K562 (cell line): ENCODE data around the gene DENND6A. TPM values are rescaled to one million over a fixed set of nuclear protein-coding genes. Genes with fewer than 3 reads are reported as not detected.

Experiments
- ATAC-seq: fragments of 200-7000 bp; cut with Tn5 transposase; 3 replicates; pipeline ENCODE4 v1.9.1; 2020; ENCODE audit warnings: moderate library complexity
- BruUV-seq: library from RNA; stranded (reverse); fragments of 400-500 nt; replicated peaks from 2 replicates; lab custom pipeline; 2021; lab: Mats Ljungman, UMichigan
- CTCF ChIA-PET: fragments of 300-600 bp; formaldehyde crosslinking; extraction: SDS; loops from one replicate; lab custom pipeline; 2021; ENCODE audit warnings: low intra/inter-chr PET ratio; lab: Yijun Ruan, JAX
- POLR2A ChIA-PET: fragments of 300-600, 350-650 bp; sonication (Branson Sonifier 250); formaldehyde crosslinking; extraction: SDS; loops from one replicate; lab custom pipeline; 2021; ENCODE audit warnings: antibody characterized with exemption, inconsistent platforms; lab: Yijun Ruan, JAX
- DNase-seq, 4 experiments: peaks; one replicate each; pipeline versions ENCODE4 v3.0.0 to v3.0.0-alpha.2; 2011 to 2018; ENCODE audit warnings: low spot score in 3 of 4, mixed read lengths in 3 of 4; ENCODE audit errors: extremely low read depth in 1 of 4
- FAIRE-seq: peaks from 2 replicates; lab custom pipeline; 2011; peaks lifted over from hg19 to GRCh38; lab: Jason Lieb, UNC
- H2AFZ ChIP-seq: 2 replicates; pipeline ENCODE4 v1.6.0; 2011; ENCODE audit warnings: low read depth, low read length, control low read depth, inconsistent platforms
- H3K27ac ChIP-seq: fragments of 200-600 bp; 3 replicates; pipeline ENCODE4 v1.8.0; 2011; ENCODE audit warnings: low read depth, mild to moderate bottlenecking, control low read depth, inconsistent platforms, low read length, moderate library complexity, mixed read lengths; ENCODE audit errors: extremely low read depth
- H3K27me3 ChIP-seq, 2 experiments: fragments of 300-600 bp in 1 of 2; 2 replicates in 1 of 2; 3 replicates in 1 of 2; pipeline versions ENCODE4 v1.6.0 to v1.8.0; 2011; ENCODE audit warnings: inconsistent platforms in 2 of 2, low read length in 2 of 2, mild to moderate bottlenecking in 1 of 2, mixed read lengths in 1 of 2, moderate library complexity in 1 of 2; ENCODE audit not compliant: control insufficient read depth in 2 of 2, insufficient read depth in 2 of 2
- H3K36me3 ChIP-seq: fragments of 300-600 bp; 3 replicates; pipeline ENCODE4 v1.8.0; 2011; ENCODE audit warnings: mild to moderate bottlenecking, low read length, inconsistent platforms; ENCODE audit not compliant: control insufficient read depth, insufficient read depth
- H3K4me1 ChIP-seq, 2 experiments: fragments of 200-600 bp in 1 of 2; replicated peaks in 1 of 2; 2 replicates in 1 of 2; 3 replicates in 1 of 2; pipeline versions ENCODE4 v1.5.1 to v1.8.0; 2011; ENCODE audit warnings: inconsistent platforms in 2 of 2, low read length in 2 of 2, mild to moderate bottlenecking in 1 of 2, mixed read lengths in 1 of 2, moderate library complexity in 1 of 2; ENCODE audit not compliant: control insufficient read depth in 2 of 2, insufficient read depth in 2 of 2
- H3K4me2 ChIP-seq: 2 replicates; pipeline ENCODE4 v1.6.1; 2011; ENCODE audit warnings: low read length, control low read depth, inconsistent platforms, mixed read lengths; ENCODE audit not compliant: insufficient read depth
- H3K4me3 ChIP-seq: fragments of 200-600 bp; sonication (generic), shearing (Covaris generic); 2 replicates; pipeline ENCODE4 v1.5.1; 2016; ENCODE audit warnings: control low read depth, inconsistent platforms
- H3K79me2 ChIP-seq: fragments of 200-600 bp; 3 replicates; pipeline ENCODE4 v1.8.0; 2011; ENCODE audit warnings: low read length, inconsistent platforms; ENCODE audit not compliant: control insufficient read depth, insufficient read depth
- H3K9ac ChIP-seq, 2 experiments: 2 replicates each; pipeline versions ENCODE4 v1.6.0 to v1.6.1; 2011; ENCODE audit warnings: low read depth in 2 of 2, low read length in 2 of 2, control low read depth in 1 of 2, inconsistent platforms in 1 of 2, mild to moderate bottlenecking in 1 of 2, mixed read lengths in 1 of 2; ENCODE audit not compliant: insufficient read depth in 1 of 2
- H3K9me1 ChIP-seq: one replicate; pipeline ENCODE4 v1.6.0; 2011; ENCODE audit warnings: inconsistent platforms, mild to moderate bottlenecking, low read length, moderate library complexity; ENCODE audit not compliant: control insufficient read depth, insufficient read depth
- H3K9me3 ChIP-seq: replicated peaks from 2 replicates; pipeline ENCODE4 v1.5.1; 2011; ENCODE audit warnings: low read depth, low read length, inconsistent platforms; ENCODE audit not compliant: control insufficient read depth, insufficient read depth
- H4K20me1 ChIP-seq: replicated peaks from 2 replicates; pipeline ENCODE4 v1.6.1; 2011; ENCODE audit warnings: low read length, inconsistent platforms, mixed read lengths; ENCODE audit not compliant: control insufficient read depth, insufficient read depth
- BCOR ChIP-seq: fragments of 450-650 bp; IDR thresholded peaks from 2 replicates; pipeline ENCODE4 v1.6.1; 2016
- CTCF ChIP-seq, 3 experiments: IDR thresholded peaks in 2 of 3; conservative IDR thresholded peaks in 1 of 3; 2 replicates each; pipeline ENCODE4 v1.5.1; 2011 to 2012; ENCODE audit warnings: low read length in 3 of 3, mild to moderate bottlenecking in 3 of 3, control low read depth in 2 of 3, improper control_type of control experiment in 1 of 3, inconsistent platforms in 1 of 3, low read depth in 1 of 3, mixed read lengths in 1 of 3, moderate library complexity in 1 of 3; ENCODE audit not compliant: insufficient read depth in 2 of 3
- DNMT1 ChIP-seq: fragments of 450-650 bp; IDR thresholded peaks from 2 replicates; pipeline ENCODE4 v1.6.1; 2016; ENCODE audit warnings: antibody characterized with exemption, mild to moderate bottlenecking
- EZH2 ChIP-seq: IDR thresholded peaks from 2 replicates; pipeline ENCODE4 v1.6.1; 2012; ENCODE audit warnings: low read depth, mild to moderate bottlenecking, inconsistent platforms, low read length, borderline replicate concordance
- GABPA ChIP-seq: fragments of 200-800 bp; sonication (Bioruptor generic); conservative IDR thresholded peaks from 2 replicates; pipeline ENCODE4 v1.6.1; 2016; ENCODE audit warnings: low read depth, missing genetic modification characterization, missing compliant biosample characterization
- HDAC1 ChIP-seq, 2 experiments: fragments of 450-650 bp; IDR thresholded peaks; 2 replicates each; pipeline ENCODE4 v1.6.1; 2016 to 2017; ENCODE audit warnings: inconsistent platforms in 1 of 2, mild to moderate bottlenecking in 1 of 2, moderate library complexity in 1 of 2
- KLF13 ChIP-seq: fragments of 450-650 bp; IDR thresholded peaks from 2 replicates; pipeline ENCODE4 v1.6.1; 2016; ENCODE audit warnings: missing genetic modification characterization, low read depth, mild to moderate bottlenecking, missing compliant biosample characterization, moderate library complexity, borderline replicate concordance
- NR1H2 ChIP-seq: sonication (generic); formaldehyde crosslinking; IDR thresholded peaks from 2 replicates; pipeline ENCODE4 v1.4.0; 2020; ENCODE audit warnings: mild to moderate bottlenecking, missing genetic modification reagents
- PRMT5 ChIP-seq: sonication (generic); formaldehyde crosslinking; IDR thresholded peaks from 2 replicates; pipeline ENCODE4 v1.5.0; 2020; ENCODE audit warnings: missing genetic modification reagents
- RBM14 ChIP-seq: fragments of 200-400 bp; formaldehyde crosslinking; IDR thresholded peaks from 2 replicates; pipeline ENCODE4 v1.6.1; 2018; ENCODE audit warnings: low read depth, mild to moderate bottlenecking, low read length, moderate library complexity, borderline replicate concordance; ENCODE audit not compliant: insufficient read depth
- SMAD3 ChIP-seq: fragments of 450-650 bp; formaldehyde crosslinking; conservative IDR thresholded peaks from 2 replicates; pipeline ENCODE4 v1.4.0; 2020; ENCODE audit warnings: mild to moderate bottlenecking
- SMAD4 ChIP-seq: fragments of 250-450 bp; sonication (Bioruptor Pico); conservative IDR thresholded peaks from 2 replicates; pipeline ENCODE4 v1.8.0; 2021; ENCODE audit warnings: inconsistent platforms, mild to moderate bottlenecking, moderate library complexity
- TGIF2 ChIP-seq: sonication (generic); formaldehyde crosslinking; IDR thresholded peaks from 2 replicates; pipeline ENCODE4 v1.8.1; 2022; ENCODE audit warnings: mild to moderate bottlenecking, missing genetic modification reagents, moderate library complexity
- ZNF146 ChIP-seq: IDR thresholded peaks from one replicate; pipeline ENCODE4 v1.6.1; 2018; ENCODE audit warnings: missing compliant biosample characterization; ENCODE audit not compliant: unreplicated experiment
- ZNF354B ChIP-seq: fragments of 250-450 bp; sonication (Bioruptor Pico); IDR thresholded peaks from 2 replicates; pipeline ENCODE4 v1.4.0; 2020
- ZNF57 ChIP-seq: fragments of 450-650 bp; formaldehyde crosslinking; IDR thresholded peaks from 2 replicates; pipeline ENCODE4 v1.4.0; 2020; ENCODE audit warnings: mild to moderate bottlenecking, moderate library complexity
- ZNF589 ChIP-seq: fragments of 200-800 bp; sonication (Bioruptor generic); IDR thresholded peaks from 2 replicates; pipeline ENCODE4 v1.6.1; 2016; ENCODE audit warnings: low read depth, missing genetic modification characterization, missing compliant biosample characterization
- WGBS: fragments of 100-300 bp; shearing (Covaris generic); methylation state at CpG from one replicate; pipeline ENCODE4 v1.1.6; 2016; ENCODE audit warnings: low coverage, mixed read lengths; ENCODE audit not compliant: insufficient coverage; ENCODE audit errors: missing lambda C conversion rate; 5-methylcytosine and 5-hydroxymethylcytosine counted together
- in situ Hi-C: fragments of 300-500 bp; cut with MboI; formaldehyde crosslinking; loops from 4 replicates; pipeline ENCODE4 v1.15.0; 2018; ENCODE audit warnings: inconsistent platforms, mixed read lengths
- intact Hi-C: fragments of 100-400 bp; cut with micrococcal nuclease; formaldehyde crosslinking; loops from 2 replicates; pipeline ENCODE4 v1.14.2; 2022
- polyA plus RNA-seq, 8 experiments: library from polyadenylated mRNA; depleted of rRNA in 4 of 8; stranded (reverse) in 5 of 8; unstranded in 3 of 8; fragments of >200 nt; fragmentation: Nextera tagmentation in 2 of 8; fragmentation: Illumina TruSeq in 1 of 8; extraction: Ambion mirVana in 2 of 8; extraction: Trizol in 1 of 8; gene quantifications; 2 replicates each; pipeline versions ENCODE4 v1.2.1 to v1.2.3, GENCODE V29; 2011 to 2014; ENCODE audit warnings: inconsistent platforms in 1 of 8, missing spikeins in 1 of 8
- total RNA-seq, 7 experiments: library from RNA; depleted of rRNA in 6 of 7; stranded (reverse); fragments of >200 nt in 6 of 7; fragmentation: Illumina TruSeq in 2 of 7; extraction: Trizol in 2 of 7; gene quantifications; 2 replicates each; pipeline versions ENCODE4 v1.2.1 to v1.2.3, GENCODE V29; 2011 to 2021; ENCODE audit warnings: low replicate concordance in 1 of 7

Gene DENND6A
- total and polyA plus RNA-seq, 9 of the 15 experiments (the other 6 are each of a cell fraction or from before 2014, with no cell fraction given), result 1.5 to 12.7 (median 7.1) TPM

GRCh38 chr3:57617739-57618138 lies 75.1 kb downstream of the DENND6A start:
- H3K9me1 ChIP-seq, result no peaks in the 10 kb centered on the region
- H3K9ac ChIP-seq, result no peak overlapping the region
- no peak overlapping the region for H3K27ac ChIP-seq
- 74% methylated on average over 3 of the region's 3 CpGs for WGBS
- ChIA-PET POLR2A (no interaction called here), CTCF (no interaction called here)
- DNase-seq, result no peak
- intact Hi-C loops, result no loop called here
- ATAC-seq, result no peak
- TF ChIP-seq RBM14 (no peak), NR1H2 (CRISPR knock-in tag) (no peak), ZNF354B (CRISPR knock-in tag) (no peak), KLF13 (tag) (no peak), BCOR (0 out of 2 replicates have a peak, but pooled peaks have one; percentile 14), ZNF146 (peak; percentile 36)
- no TSS peak for BruUV-seq
- no peaks in the 10 kb centered on the region for H3K9me3 ChIP-seq
- no peak overlapping the region for H3K4me3 ChIP-seq
- no peaks in the 10 kb centered on the region for H3K36me3 ChIP-seq
- no peak for FAIRE-seq
- no peaks in the 10 kb centered on the region; a peak in 1 of 5 replicates for H3K4me1 ChIP-seq
- no peak overlapping the region for H2AFZ ChIP-seq
- no peaks in the 10 kb centered on the region for H3K79me2 ChIP-seq
- no peaks in the 10 kb centered on the region for H3K27me3 ChIP-seq
- in situ Hi-C loops, result no loop called here
- no peak overlapping the region for H3K4me2 ChIP-seq
- no peaks in the 10 kb centered on the region for H4K20me1 ChIP-seq

GRCh38 chr3:57616233-57616632 lies 76.6 kb downstream of the DENND6A start:
- intact Hi-C loops, result no loop called here
- Histone ChIP-seq H3K27ac (no peak overlapping the region), H3K4me2 (no peak overlapping the region), H3K4me3 (no peak overlapping the region), H4K20me1 (no peaks in the 10 kb centered on the region), H3K27me3 (no peaks in the 10 kb centered on the region), H3K9me1 (no peaks in the 10 kb centered on the region), H3K9ac (no peak overlapping the region; a peak in 1 of 4 replicates), H3K79me2 (no peaks in the 10 kb centered on the region), H2AFZ (no peak overlapping the region), H3K36me3 (no peaks in the 10 kb centered on the region), H3K4me1 (no peaks in the 10 kb centered on the region; a peak in 1 of 5 replicates), H3K9me3 (no peaks in the 10 kb centered on the region)
- ATAC-seq, result no peak
- no peak for FAIRE-seq
- BruUV-seq, result no TSS peak
- 36% methylated on average over 1 of the region's 3 CpGs for WGBS
- in situ Hi-C loops, result no loop called here
- ChIA-PET CTCF (no interaction called here), POLR2A (no interaction called here)
- DNase-seq, result no peak
- TF ChIP-seq GABPA (tag) (no peak), TGIF2 (CRISPR knock-in tag) (no peak), SMAD3 (CRISPR knock-in tag) (no peak), ZNF589 (CRISPR knock-in tag) (no peak), CTCF (IDR thresholded peaks at IDR 0.05 in 2 of 3, conservative IDR thresholded peaks at IDR 0.05 in 1 of 3; ENCODE audit: insufficient read depth in 2 of 3, low read depth in 1 of 3, low read length in 3 of 3) (no peak), EZH2 (no peak), PRMT5 (CRISPR knock-in tag) (no peak), ZNF57 (no peak), DNMT1 (no peak), SMAD4 (CRISPR knock-in tag) (no peak), HDAC1 (IDR thresholded peaks at IDR 0.05) (no peak)
